HG03097 (cell line): Measurements from ENCODE around the gene HNRNPA3.
"Not testable (repeated sequence)": the region's sequence is repeated elsewhere in the genome, so short reads cannot be mapped to it uniquely, and the experiment has no call there.

Source experiments
- ATAC-seq: cut with Tn5 transposase; IDR thresholded peaks from one replicate; pipeline ENCODE4 v1.9.1; 2021; ENCODE audit not compliant: unreplicated experiment, low FRiP score

Gene HNRNPA3

GRCh38 chr2:177229442-177230242 lies 17.0 kb downstream of the HNRNPA3 start:
- no peak for ATAC-seq

GRCh38 chr2:177231270-177231669 lies 18.7 kb downstream of the HNRNPA3 start:
- no peak for ATAC-seq

GRCh38 chr2:177232098-177232704 lies 19.6 kb downstream of the HNRNPA3 start:
- no peak for ATAC-seq

- no peak for ATAC-seq
Observed at GRCh38 chr2:177234267-177234666, 21.7 kb downstream of the HNRNPA3 start.

GRCh38 chr2:177235855-177236437 lies 23.4 kb downstream of the HNRNPA3 start:
- no peak for ATAC-seq

- ATAC-seq = no peak
Observed at GRCh38 chr2:177237932-177238331, 25.3 kb downstream of the HNRNPA3 start.

- ATAC-seq = no peak
Observed at GRCh38 chr2:177239053-177239452, 26.5 kb downstream of the HNRNPA3 start.

GRCh38 chr2:177239932-177240630 lies 27.5 kb downstream of the HNRNPA3 start:
- peak; percentile 75 for ATAC-seq

- ATAC-seq = no peak
Observed at GRCh38 chr2:177241711-177242120, 29.1 kb downstream of the HNRNPA3 start.

- ATAC-seq = no peak
Observed at GRCh38 chr2:177242121-177242987, 29.8 kb downstream of the HNRNPA3 start.

- no peak for ATAC-seq
Observed at GRCh38 chr2:177243073-177243472, 30.5 kb downstream of the HNRNPA3 start.

- ATAC-seq = no peak
Observed at GRCh38 chr2:177243476-177243875, 30.9 kb downstream of the HNRNPA3 start.

GRCh38 chr2:177244244-177244771 lies 31.7 kb downstream of the HNRNPA3 start:
- ATAC-seq = no peak

- no peak for ATAC-seq
Observed at GRCh38 chr2:177245010-177245422, 32.4 kb downstream of the HNRNPA3 start.

GRCh38 chr2:177246000-177246399 lies 33.4 kb downstream of the HNRNPA3 start:
- no peak for ATAC-seq

- not testable (repeated sequence) for ATAC-seq
Observed at GRCh38 chr2:177246523-177247030, 34.0 kb downstream of the HNRNPA3 start.

- no peak for ATAC-seq
Observed at GRCh38 chr2:177247693-177248262, 35.2 kb downstream of the HNRNPA3 start.

GRCh38 chr2:177249038-177249437 lies 36.4 kb downstream of the HNRNPA3 start:
- ATAC-seq = no peak

GRCh38 chr2:177250461-177250860 lies 37.9 kb downstream of the HNRNPA3 start:
- no peak for ATAC-seq
